Fibroblast of lung (primary cell): ENCODE results near the gene FAH.

Experiments
- EZH2 ChIP-seq: IDR thresholded peaks from 2 replicates; pipeline ENCODE4 v1.5.1; 2012; ENCODE audit warnings: low read length, control low read depth, mild to moderate bottlenecking; ENCODE audit errors: missing control alignments
- TF ChIP-seq, protein P1 (sequence below), 2 donors: IDR thresholded peaks in 1 of 2; conservative IDR thresholded peaks in 1 of 2; 1 replicate in 1 of 2; 2 replicates in 1 of 2; pipeline ENCODE4 v1.5.1; 2011 to 2012; ENCODE audit warnings: low read length in 2 of 2, control low read depth in 1 of 2, inconsistent platforms in 1 of 2, low read depth in 1 of 2, mild to moderate bottlenecking in 1 of 2

DNA sequence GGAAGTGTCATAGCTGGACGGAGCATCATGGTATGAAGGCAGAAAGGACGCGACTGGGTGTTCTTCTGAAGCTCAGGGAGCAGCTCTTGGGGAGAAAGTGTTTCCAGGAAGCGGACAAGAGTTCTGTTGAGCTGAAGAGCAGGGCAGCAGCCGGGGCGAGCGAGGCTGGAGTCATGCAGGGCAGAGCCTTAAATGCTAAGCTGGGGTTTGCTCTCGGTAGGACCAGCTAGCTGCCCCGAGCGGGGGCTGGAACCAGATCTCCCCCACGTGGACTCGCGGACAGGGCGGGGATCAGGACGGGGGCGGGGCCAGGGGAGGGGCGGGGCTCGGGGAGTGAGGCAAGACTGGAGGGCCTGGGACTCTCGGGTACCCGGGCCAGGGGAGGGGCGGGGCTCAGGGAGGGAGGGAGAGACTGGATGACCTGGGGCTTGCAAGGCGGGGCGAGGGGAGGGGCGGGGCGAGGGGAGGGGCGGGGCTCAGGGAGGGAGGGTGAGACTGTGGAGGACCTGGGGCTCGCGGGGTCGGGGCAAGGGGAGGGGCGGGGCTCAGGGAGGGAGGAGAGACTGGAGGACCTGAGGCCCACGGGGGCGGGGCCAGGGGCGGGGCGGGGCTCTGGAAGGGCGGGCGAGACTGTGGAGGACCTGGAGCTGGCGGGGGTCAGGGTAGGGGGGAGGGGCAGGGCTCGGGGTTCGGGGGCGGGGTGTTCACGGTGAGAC, 461 bp upstream of the FAH start:
- TF ChIP-seq, protein P1, sequence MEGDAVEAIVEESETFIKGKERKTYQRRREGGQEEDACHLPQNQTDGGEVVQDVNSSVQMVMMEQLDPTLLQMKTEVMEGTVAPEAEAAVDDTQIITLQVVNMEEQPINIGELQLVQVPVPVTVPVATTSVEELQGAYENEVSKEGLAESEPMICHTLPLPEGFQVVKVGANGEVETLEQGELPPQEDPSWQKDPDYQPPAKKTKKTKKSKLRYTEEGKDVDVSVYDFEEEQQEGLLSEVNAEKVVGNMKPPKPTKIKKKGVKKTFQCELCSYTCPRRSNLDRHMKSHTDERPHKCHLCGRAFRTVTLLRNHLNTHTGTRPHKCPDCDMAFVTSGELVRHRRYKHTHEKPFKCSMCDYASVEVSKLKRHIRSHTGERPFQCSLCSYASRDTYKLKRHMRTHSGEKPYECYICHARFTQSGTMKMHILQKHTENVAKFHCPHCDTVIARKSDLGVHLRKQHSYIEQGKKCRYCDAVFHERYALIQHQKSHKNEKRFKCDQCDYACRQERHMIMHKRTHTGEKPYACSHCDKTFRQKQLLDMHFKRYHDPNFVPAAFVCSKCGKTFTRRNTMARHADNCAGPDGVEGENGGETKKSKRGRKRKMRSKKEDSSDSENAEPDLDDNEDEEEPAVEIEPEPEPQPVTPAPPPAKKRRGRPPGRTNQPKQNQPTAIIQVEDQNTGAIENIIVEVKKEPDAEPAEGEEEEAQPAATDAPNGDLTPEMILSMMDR (conservative IDR thresholded peaks at IDR 0.05 in 1 of 2, IDR thresholded peaks at IDR 0.05 in 1 of 2; ENCODE audit: low read depth in 1 of 2, low read length in 2 of 2), result no peak
- TF ChIP-seq EZH2, result no peak
